GM08714 (cell line): ENCODE measurements around the gene CACNA1H.
"Not testable (repeated sequence)": the region's sequence is repeated elsewhere in the genome, so short reads cannot be mapped to it uniquely, and the experiment has no call there.

Experiments used
- H3K4me3 ChIP-seq: fragments of 200-500 bp; sonication (Bioruptor generic); 2 replicates; pipeline ENCODE4 v1.5.1; 2014; ENCODE audit warnings: mild to moderate bottlenecking, low read length, inconsistent platforms
- ZNF274 ChIP-seq: IDR thresholded peaks from 2 replicates; pipeline ENCODE4 v1.6.1; 2012; ENCODE audit warnings: mild to moderate bottlenecking, low read depth, low read length

CACNA1H gene

GRCh38 chr16:1260101-1260680 lies 107.3 kb downstream of the CACNA1H start:
- no peak overlapping the region for H3K4me3 ChIP-seq

GRCh38 chr16:1261131-1261892 lies 108.4 kb downstream of the CACNA1H start:
- no peak overlapping the region for H3K4me3 ChIP-seq
- TF ChIP-seq ZNF274 = no peak

More at GRCh38 chr16:1260101-1260680, 107.3 kb downstream of the CACNA1H start:
- no peak for TF ChIP-seq ZNF274

DNA sequence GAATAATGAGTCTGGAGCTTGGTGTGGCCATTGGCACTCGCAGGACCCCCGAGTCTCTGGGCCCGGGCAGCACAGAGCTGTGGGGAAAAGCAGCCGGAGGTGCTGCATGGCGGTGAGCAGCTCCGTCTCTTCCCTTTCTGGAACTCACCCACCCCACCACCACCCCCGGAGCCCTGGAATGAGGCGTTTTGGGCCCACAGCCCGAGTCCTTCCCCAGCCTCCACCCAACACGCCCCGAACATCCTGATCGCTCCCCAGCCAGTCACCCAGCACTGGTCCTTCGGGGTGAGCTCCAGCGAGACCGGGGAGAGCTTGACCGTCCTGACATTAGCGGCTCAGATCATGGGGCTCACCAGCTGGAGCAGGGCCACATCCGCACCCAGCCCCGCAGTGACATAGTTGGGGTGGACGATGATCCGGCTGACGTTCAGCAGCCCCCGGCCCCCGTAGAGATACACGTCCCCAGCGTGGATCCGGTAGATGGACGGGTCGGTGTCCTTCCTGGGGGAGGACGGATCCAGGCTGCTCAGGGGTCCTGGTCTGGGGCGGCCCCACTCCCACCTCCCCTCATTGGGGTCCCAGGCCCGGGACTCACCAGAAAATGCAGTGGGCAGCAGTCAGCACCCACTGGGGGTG lies 109.4 kb downstream of the CACNA1H start:
- no peak for TF ChIP-seq ZNF274
- H3K4me3 ChIP-seq = no peak overlapping the region

- no peak for TF ChIP-seq ZNF274
- H3K4me3 ChIP-seq = no peak overlapping the region
Observed at GRCh38 chr16:1262846-1263221, 109.9 kb downstream of the CACNA1H start.

DNA sequence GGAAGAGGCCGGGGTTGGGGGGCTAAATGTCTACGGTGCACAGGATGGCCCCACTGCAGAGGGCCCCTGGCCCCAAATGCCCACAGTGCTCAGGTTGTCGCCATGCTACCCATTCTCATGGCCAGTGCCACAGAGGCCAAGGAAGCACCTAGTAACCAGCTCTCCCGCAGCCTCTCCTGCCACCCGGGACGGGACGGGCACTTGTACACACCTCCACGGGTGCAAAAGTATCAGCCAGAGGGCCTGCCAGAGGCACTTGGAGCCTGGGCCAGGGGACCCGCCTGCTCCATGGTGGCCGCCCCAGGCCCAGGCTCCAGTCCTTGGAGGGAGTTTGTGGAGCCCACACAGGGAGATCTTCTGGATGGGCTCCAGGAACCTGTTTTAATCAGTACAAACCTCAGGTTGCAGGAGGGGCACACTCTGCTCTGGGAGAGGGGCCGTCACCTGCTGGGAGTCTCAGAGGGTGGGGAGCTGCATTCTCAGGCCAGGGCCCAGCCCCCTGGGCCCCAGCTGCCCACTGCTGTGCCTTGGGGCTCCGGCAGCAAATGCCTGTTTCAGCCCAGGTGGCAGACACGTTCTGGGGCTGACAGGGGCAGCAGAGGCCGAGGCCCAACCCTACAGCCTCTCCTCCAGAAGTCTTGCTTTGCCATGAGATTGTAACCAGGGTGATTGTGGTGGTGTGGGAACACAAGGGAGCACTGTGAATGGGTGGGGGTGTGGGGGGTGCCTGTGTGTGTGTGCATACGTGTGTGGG lies 110.9 kb downstream of the CACNA1H start:
- no peak for TF ChIP-seq ZNF274
- H3K4me3 ChIP-seq = no peak overlapping the region

- no peak overlapping the region for H3K4me3 ChIP-seq
- TF ChIP-seq ZNF274 = no peak
Observed at GRCh38 chr16:1264345-1265089, 111.6 kb downstream of the CACNA1H start.

DNA sequence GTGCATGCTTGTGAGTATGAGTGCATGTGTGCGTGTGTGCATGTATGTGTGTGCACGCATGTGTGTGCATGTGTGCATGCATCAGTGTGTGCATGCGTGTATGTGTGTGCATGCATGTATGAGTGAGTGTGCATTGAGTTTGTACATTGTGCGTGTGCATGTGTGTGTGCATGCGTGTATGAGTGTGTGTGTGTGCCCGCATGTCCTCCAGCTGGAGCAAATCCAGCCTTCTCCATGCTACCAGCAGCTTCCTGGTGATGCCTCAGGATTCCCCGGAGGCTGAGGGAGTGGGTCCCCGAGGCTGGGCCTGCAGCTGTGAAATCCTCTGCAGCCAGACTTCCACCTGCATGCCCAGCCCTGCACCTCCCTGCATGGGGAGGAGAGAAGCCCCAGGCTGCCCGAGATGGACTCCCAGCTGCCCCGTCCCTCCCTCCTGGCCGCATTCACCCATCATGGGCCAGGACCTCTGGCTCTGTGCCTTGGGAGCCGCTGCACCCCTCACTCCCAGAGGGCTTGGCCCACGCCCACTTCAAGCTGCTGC lies 112.3 kb downstream of the CACNA1H start:
- H3K4me3 ChIP-seq = no peak overlapping the region
- TF ChIP-seq ZNF274 = no peak

- H3K4me3 ChIP-seq = no peak overlapping the region
- TF ChIP-seq ZNF274 = no peak
Observed at GRCh38 chr16:1265826-1266225, 112.9 kb downstream of the CACNA1H start.

GRCh38 chr16:1269418-1269817 lies 116.5 kb downstream of the CACNA1H start:
- not testable (repeated sequence) for H3K4me3 ChIP-seq

DNA sequence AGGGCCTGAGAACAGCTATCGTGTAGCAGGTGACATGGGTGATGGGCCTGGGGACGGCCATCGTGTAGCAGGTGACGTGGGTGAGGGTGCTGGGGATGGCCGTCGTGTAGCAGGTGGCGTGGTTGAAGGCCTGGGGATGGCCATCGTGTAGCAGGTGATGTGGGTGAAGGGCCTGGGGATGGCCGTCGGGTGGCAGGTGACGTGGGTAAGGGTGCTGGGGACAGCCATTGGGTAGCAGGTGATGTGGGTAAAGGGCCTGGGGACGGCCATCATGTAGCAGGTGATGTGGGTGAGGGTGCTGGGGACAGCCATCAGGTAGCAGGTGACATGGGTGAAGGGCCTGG lies 118.4 kb downstream of the CACNA1H start:
- H3K4me3 ChIP-seq = no peak overlapping the region
- TF ChIP-seq ZNF274 = no peak
